H1 (cell line): ENCODE measurements around the gene ENOSF1. TPM values are rescaled to one million over a fixed set of nuclear protein-coding genes. Genes with fewer than 3 reads are reported as not detected.

Source experiments
- CTCF ChIA-PET: fragments of 300-600 bp; sonication (Branson Sonifier 250); formaldehyde crosslinking; loops from one replicate; lab custom pipeline; 2021; ENCODE audit not compliant: partially characterized antibody; lab: Charles Lee
- POLR2A ChIA-PET: fragments of 300-600 bp; sonication (Branson Sonifier 250); formaldehyde crosslinking; loops from one replicate; lab custom pipeline; 2021; ENCODE audit warnings: inconsistent platforms; ENCODE audit not compliant: partially characterized antibody; lab: Charles Lee
- DNase-seq, 2 experiments: peaks; one replicate each; pipeline versions ENCODE4 v3.0.0 to v3.0.0-alpha.2; 2010 to 2022; ENCODE audit warnings: low spot score in 2 of 2, low read depth in 1 of 2, mixed read lengths in 1 of 2
- FAIRE-seq: peaks from 2 replicates; lab custom pipeline; 2011; peaks lifted over from hg19 to GRCh38; lab: Jason Lieb, UNC
- H2AFZ ChIP-seq: 2 replicates; pipeline ENCODE4 v1.8.1; 2012; ENCODE audit warnings: low read length, inconsistent platforms
- H2AK5ac ChIP-seq: 2 replicates; pipeline ENCODE4 v1.6.1; 2013; ENCODE audit warnings: low read depth, low read length
- H2BK120ac ChIP-seq: replicated peaks from 2 replicates; pipeline ENCODE3; 2013; ENCODE audit warnings: low read depth, low read length, inconsistent platforms
- H2BK12ac ChIP-seq: 2 replicates; pipeline ENCODE4 v1.6.1; 2013; ENCODE audit warnings: low read depth, low read length
- H2BK15ac ChIP-seq: 2 replicates; pipeline ENCODE4 v1.6.1; 2013; ENCODE audit warnings: low read length
- H2BK20ac ChIP-seq: 2 replicates; pipeline ENCODE4 v1.6.1; 2013; ENCODE audit warnings: low read length
- H2BK5ac ChIP-seq: 2 replicates; pipeline ENCODE4 v1.6.1; 2013; ENCODE audit warnings: low read depth, low read length
- H3K14ac ChIP-seq: 2 replicates; pipeline ENCODE4 v1.6.1; 2013; ENCODE audit warnings: inconsistent platforms; ENCODE audit not compliant: insufficient read length
- H3K18ac ChIP-seq: 2 replicates; pipeline ENCODE4 v1.6.1; 2013; ENCODE audit warnings: low read length; ENCODE audit errors: extremely low read depth
- H3K23ac ChIP-seq: 2 replicates; pipeline ENCODE4 v1.6.1; 2013; ENCODE audit warnings: inconsistent platforms; ENCODE audit not compliant: insufficient read length
- H3K23me2 ChIP-seq: 2 replicates; pipeline ENCODE4 v1.6.1; 2013; ENCODE audit warnings: low read depth, low read length
- H3K27ac ChIP-seq: 2 replicates; pipeline ENCODE4 v1.6.1; 2011; ENCODE audit warnings: low read depth, low read length, inconsistent platforms
- H3K27me3 ChIP-seq, 4 experiments: replicated peaks in 1 of 4; 1 replicate in 1 of 4; 2 replicates in 3 of 4; pipeline versions ENCODE4 v1.6.1 to v1.8.1; 2011 to 2013; ENCODE audit warnings: low read length in 3 of 4, mild to moderate bottlenecking in 3 of 4, inconsistent platforms in 2 of 4, mixed read lengths in 2 of 4, moderate library complexity in 1 of 4; ENCODE audit not compliant: control insufficient read depth in 3 of 4, insufficient read depth in 3 of 4; ENCODE audit errors: extremely low read depth in 1 of 4
- H3K36me3 ChIP-seq, 4 experiments: 2 replicates each; pipeline versions ENCODE4 v1.6.1 to v1.8.1; 2011 to 2013; ENCODE audit warnings: mild to moderate bottlenecking in 4 of 4, low read length in 3 of 4, moderate library complexity in 2 of 4, control low read depth in 1 of 4, inconsistent platforms in 1 of 4; ENCODE audit not compliant: insufficient read depth in 4 of 4, control insufficient read depth in 2 of 4
- H3K4ac ChIP-seq: replicated peaks from 2 replicates; pipeline ENCODE3; 2013; ENCODE audit warnings: low read length, low read depth, mixed read lengths, inconsistent platforms; ENCODE audit not compliant: insufficient read length
- H3K4me1 ChIP-seq, 4 experiments: replicated peaks in 1 of 4; 1 replicate in 1 of 4; 2 replicates in 3 of 4; pipeline versions ENCODE4 v1.6.1 to v1.8.1; 2011 to 2013; ENCODE audit warnings: low read length in 3 of 4, inconsistent platforms in 2 of 4, mixed read lengths in 1 of 4; ENCODE audit not compliant: insufficient read depth in 4 of 4, control insufficient read depth in 3 of 4
- H3K4me2 ChIP-seq, 2 experiments: 2 replicates each; pipeline versions ENCODE4 v1.6.1 to v1.8.1; 2011 to 2013; ENCODE audit warnings: low read depth in 2 of 2, low read length in 2 of 2, control low read depth in 1 of 2, inconsistent platforms in 1 of 2, mild to moderate bottlenecking in 1 of 2; ENCODE audit not compliant: insufficient read depth in 1 of 2
- H3K4me3 ChIP-seq, 4 experiments: fragments of 200-600, 300-600 bp in 1 of 4; sonication (generic), shearing (Covaris generic), sonication (Bioruptor Twin) in 1 of 4; 2 replicates each; pipeline versions ENCODE4 v1.5.1 to v1.8.1; 2011 to 2016; ENCODE audit warnings: low read length in 4 of 4, low read depth in 3 of 4, control low read depth in 2 of 4, inconsistent platforms in 2 of 4, mild to moderate bottlenecking in 2 of 4, mixed read lengths in 1 of 4, moderate library complexity in 1 of 4; ENCODE audit not compliant: insufficient read depth in 2 of 4; ENCODE audit errors: extremely low read depth in 1 of 4
- H3K56ac ChIP-seq: replicated peaks from 2 replicates; pipeline ENCODE3; 2013; ENCODE audit warnings: low read depth, mild to moderate bottlenecking, mixed read lengths, low read length, inconsistent platforms; ENCODE audit not compliant: insufficient read length
- H3K79me1 ChIP-seq: 2 replicates; pipeline ENCODE4 v1.6.1; 2013; ENCODE audit warnings: low read depth, low read length, control low read depth
- H3K79me2 ChIP-seq, 2 experiments: 2 replicates each; pipeline versions ENCODE4 v1.6.1 to v1.8.1; 2012 to 2013; ENCODE audit warnings: low read length in 2 of 2, mild to moderate bottlenecking in 2 of 2, inconsistent platforms in 1 of 2; ENCODE audit not compliant: insufficient read depth in 2 of 2, control insufficient read depth in 1 of 2
- H3K9ac ChIP-seq, 4 experiments: replicated peaks in 1 of 4; 1 replicate in 1 of 4; 2 replicates in 3 of 4; pipeline versions ENCODE4 v1.6.1 to v1.8.1; 2011 to 2013; ENCODE audit warnings: low read depth in 3 of 4, low read length in 3 of 4, control low read depth in 2 of 4, mild to moderate bottlenecking in 2 of 4, moderate library complexity in 2 of 4, inconsistent platforms in 1 of 4; ENCODE audit errors: extremely low read depth in 1 of 4
- H3K9me3 ChIP-seq, 2 experiments: 2 replicates each; pipeline versions ENCODE4 v1.6.1 to v1.8.1; 2012 to 2013; ENCODE audit warnings: mild to moderate bottlenecking in 2 of 2, moderate library complexity in 2 of 2, control low read depth in 1 of 2, inconsistent platforms in 1 of 2, low read depth in 1 of 2, low read length in 1 of 2, mixed read lengths in 1 of 2; ENCODE audit not compliant: insufficient read depth in 2 of 2
- H4K20me1 ChIP-seq, 2 experiments: replicated peaks in 1 of 2; 2 replicates each; pipeline versions ENCODE3 to v1.8.1; 2011 to 2013; ENCODE audit warnings: inconsistent platforms in 2 of 2, low read length in 2 of 2, mild to moderate bottlenecking in 1 of 2; ENCODE audit not compliant: insufficient read depth in 2 of 2, control insufficient read depth in 1 of 2
- H4K5ac ChIP-seq: 2 replicates; pipeline ENCODE4 v1.6.1; 2013; ENCODE audit warnings: low read length, low read depth, mixed read lengths, inconsistent platforms; ENCODE audit not compliant: insufficient read length
- H4K8ac ChIP-seq: 2 replicates; pipeline ENCODE4 v1.8.0; 2013; ENCODE audit warnings: mild to moderate bottlenecking, moderate library complexity, low read length, inconsistent platforms; ENCODE audit not compliant: insufficient read depth; ENCODE audit errors: extremely low read depth
- H4K91ac ChIP-seq: replicated peaks from 2 replicates; pipeline ENCODE3; 2013; ENCODE audit warnings: low read length, mixed read lengths, inconsistent platforms; ENCODE audit not compliant: insufficient read length
- NANOG ChIP-seq: IDR thresholded peaks from 2 replicates; pipeline ENCODE4 v1.6.1; 2011; ENCODE audit warnings: low read length, low read depth, mild to moderate bottlenecking, inconsistent platforms; ENCODE audit not compliant: insufficient read depth, poor library complexity, severe bottlenecking
- RAD21 ChIP-seq, 2 experiments: IDR thresholded peaks in 1 of 2; conservative IDR thresholded peaks in 1 of 2; 2 replicates each; pipeline ENCODE4 v1.6.1; 2011; ENCODE audit warnings: low read depth in 2 of 2, low read length in 2 of 2, improper control_type of control experiment in 1 of 2, inconsistent platforms in 1 of 2, mild to moderate bottlenecking in 1 of 2, moderate library complexity in 1 of 2
- SP2 ChIP-seq: IDR thresholded peaks from 2 replicates; pipeline ENCODE4 v1.6.1; 2012; ENCODE audit warnings: mild to moderate bottlenecking, low read length, inconsistent platforms
- TCF12 ChIP-seq: IDR thresholded peaks from 2 replicates; pipeline ENCODE4 v1.6.1; 2011; ENCODE audit warnings: low read depth, mild to moderate bottlenecking, low read length
- YY1 ChIP-seq: IDR thresholded peaks from 2 replicates; pipeline ENCODE4 v1.6.1; 2011; ENCODE audit warnings: low read depth, mild to moderate bottlenecking, low read length
- WGBS, 2 experiments: shearing (Covaris generic) in 1 of 2; methylation state at CpG; one replicate each; pipeline versions ENCODE4 v1.1.6 to v1.1.7; 2013 to 2015; ENCODE audit warnings: low lambda C conversion rate in 2 of 2, mixed read lengths in 2 of 2, inconsistent platforms in 1 of 2, low coverage in 1 of 2, missing lambda C conversion rate in 1 of 2; ENCODE audit not compliant: insufficient replicate concordance in 2 of 2, insufficient coverage in 1 of 2, insufficient read length in 1 of 2; ENCODE audit errors: extremely low coverage in 1 of 2, missing lambda C conversion rate in 1 of 2; 5-methylcytosine and 5-hydroxymethylcytosine counted together
- polyA plus RNA-seq, 7 experiments: library from polyadenylated mRNA; depleted of rRNA in 3 of 7; stranded (reverse) in 5 of 7; unstranded in 2 of 7; fragments of >200 nt in 5 of 7; fragments of 200-250 nt in 2 of 7; gene quantifications; 1 replicate in 5 of 7; 2 replicates in 1 of 7; 4 replicates in 1 of 7; pipeline versions ENCODE4 v1.2.1 to v1.2.3, GENCODE V29; 2011 to 2013; ENCODE audit warnings: missing spikeins in 2 of 7, mixed read lengths in 2 of 7
- total RNA-seq: library from RNA; stranded (reverse); fragmentation: NEBNext Ultra II Directional; extraction: Animal tissue kit (Norgen Biotek cat#: 25700); gene quantifications from 2 replicates; pipeline ENCODE4 v1.2.1, GENCODE V29; 2021
- TF ChIP-seq, protein P1 (sequence below): IDR thresholded peaks from 2 replicates; pipeline ENCODE4 v1.6.1; 2011; ENCODE audit warnings: low read depth, mild to moderate bottlenecking, low read length; ENCODE audit not compliant: insufficient read depth

ENOSF1 gene
- total and polyA plus RNA-seq, 2 of the 8 experiments (the other 6 are each of a cell fraction or from before 2014, with no cell fraction given) = 15.4 to 26.4 TPM

DNA sequence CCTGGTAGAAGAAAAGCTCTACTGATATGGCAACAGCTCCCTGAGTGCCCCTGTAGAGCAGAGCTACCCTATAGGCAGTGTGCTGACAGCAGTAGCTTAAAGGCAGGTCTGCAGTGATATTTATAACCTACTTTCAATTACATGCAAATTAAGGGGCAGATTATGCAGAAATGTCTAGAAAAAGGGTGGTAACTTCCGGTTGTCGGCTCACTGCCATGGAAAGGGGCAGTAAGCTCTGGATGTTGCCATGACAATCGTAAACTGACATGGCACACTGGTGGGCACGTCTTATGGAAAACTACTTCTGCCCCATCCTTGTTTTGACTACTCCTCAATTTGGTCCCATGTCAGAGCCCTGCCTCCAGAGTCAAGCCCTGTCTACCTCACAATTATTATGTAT is 57.8 kb downstream of the ENOSF1 start:
- no peak for TF ChIP-seq YY1
- TF ChIP-seq NANOG = no peak
- TF ChIP-seq SP2 = no peak
- TF ChIP-seq, protein P1, sequence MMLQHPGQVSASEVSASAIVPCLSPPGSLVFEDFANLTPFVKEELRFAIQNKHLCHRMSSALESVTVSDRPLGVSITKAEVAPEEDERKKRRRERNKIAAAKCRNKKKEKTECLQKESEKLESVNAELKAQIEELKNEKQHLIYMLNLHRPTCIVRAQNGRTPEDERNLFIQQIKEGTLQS = no peak
- no peak for TF ChIP-seq RAD21 (IDR thresholded peaks at IDR 0.05 in 1 of 2, conservative IDR thresholded peaks at IDR 0.05 in 1 of 2; ENCODE audit: low read depth in 2 of 2, low read length in 2 of 2)
- no peak for TF ChIP-seq TCF12
- H4K8ac ChIP-seq = no peak overlapping the region

More for the DNA sequence above, 57.8 kb downstream of the ENOSF1 start:
- H3K4ac ChIP-seq = no peak overlapping the region
- H3K4me3 ChIP-seq = no peak overlapping the region
- 91% methylated on average over 4 of the region's 4 CpGs; no CpG with 5 or more reads in 1 of the 2 experiments for WGBS, 2 experiments
- H3K56ac ChIP-seq = no peak overlapping the region
- H3K9me3 ChIP-seq = no peaks in the 10 kb centered on the region
- no peak overlapping the region for H3K23ac ChIP-seq
- peaks cover 0 to 10% (median 5%) of the 10 kb centered on the region in 4 experiments; a peak in 5 of 7 replicates for H3K4me1 ChIP-seq
- H2BK120ac ChIP-seq = no peak overlapping the region
- CTCF ChIA-PET = interaction anchor here (0.9 to 3.5 kb wide), 8 partner anchors 10 to 177 kb away, joined by 3 to 28 read pairs (median 4); no protein-coding TSS in a partner anchor
- H3K9ac ChIP-seq = no peak overlapping the region
- peaks cover 0 to 7% (median 1%) of the 10 kb centered on the region in 4 experiments; a peak in 4 of 8 replicates for H3K36me3 ChIP-seq
- no peak overlapping the region for H2BK20ac ChIP-seq
- no peak overlapping the region for H2BK12ac ChIP-seq
- no peak overlapping the region for H3K27ac ChIP-seq
- H4K91ac ChIP-seq = no peak overlapping the region
- no peak overlapping the region; a peak in 1 of 4 replicates for H3K4me2 ChIP-seq
- H3K27me3 ChIP-seq = no peaks in the 10 kb centered on the region
- no peak overlapping the region for H2BK5ac ChIP-seq
- H3K79me2 ChIP-seq = peaks cover 0 to 32% of the 10 kb centered on the region in 2 experiments; a peak in 3 of 4 replicates
- H4K5ac ChIP-seq = no peak overlapping the region
- no peak overlapping the region for H3K14ac ChIP-seq
- peaks cover 7% of the 10 kb centered on the region; the same call in 1 of the 2 replicates for H3K79me1 ChIP-seq
- no peak overlapping the region for H2AFZ ChIP-seq
- DNase-seq (no peak), FAIRE-seq (no peak)
- POLR2A ChIA-PET = interaction anchor here (0.8 to 1.4 kb wide), 2 partner anchors 10 to 32 kb away, joined by 3 read pairs; no protein-coding TSS in a partner anchor
- no peak overlapping the region for H2BK15ac ChIP-seq
- H2AK5ac ChIP-seq = no peak overlapping the region
- no peak overlapping the region for H3K18ac ChIP-seq
- H4K20me1 ChIP-seq = peaks cover 2 to 4% of the 10 kb centered on the region in 2 experiments
- peaks cover 4% of the 10 kb centered on the region; the same call in 1 of the 2 replicates for H3K23me2 ChIP-seq
